ENCODE results near the gene ANXA3.
"Not testable (repeated sequence)": the region's sequence is repeated elsewhere in the genome, so short reads cannot be mapped to it uniquely, and the experiment has no call there.

Gene ANXA3

DNA sequence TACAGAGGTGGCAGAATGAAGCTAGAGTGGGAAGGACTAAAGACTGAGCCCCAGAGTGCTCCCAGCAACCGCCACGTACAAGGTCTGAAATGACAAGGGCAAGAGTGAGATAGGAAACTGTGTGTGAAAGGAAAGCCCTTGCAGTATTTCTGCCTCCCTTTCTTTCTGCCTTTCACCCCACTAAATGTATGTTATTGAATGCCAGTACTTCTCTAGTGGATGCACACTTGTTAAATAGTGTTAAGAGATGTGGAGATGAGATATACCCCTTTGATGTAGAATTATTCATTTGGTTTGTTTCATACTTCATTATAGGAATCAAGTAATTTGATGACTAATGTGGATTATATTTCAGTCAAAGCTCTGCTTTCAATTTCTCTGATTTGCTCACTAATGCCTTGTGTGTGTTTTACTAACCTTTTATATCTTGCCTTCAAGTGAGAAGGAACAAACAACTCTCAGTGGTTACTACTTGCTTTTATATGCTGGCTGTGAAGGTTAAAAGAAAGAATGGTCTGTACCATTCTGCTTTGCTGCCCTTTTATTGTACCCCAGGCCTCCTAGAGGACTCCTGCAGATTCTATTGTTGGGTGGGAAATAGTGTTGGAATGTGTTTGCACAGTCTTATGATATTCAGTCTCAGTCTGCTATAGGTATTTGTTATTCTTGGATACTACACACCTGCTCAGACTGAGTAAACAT, 8.0 kb upstream of the ANXA3 start:
- no peak for DNase-seq (ENCODE audit: low read depth)

- DNase-seq (ENCODE audit: low read depth): no peak
Measured at GRCh38 chr4:78544678-78545077, 6.9 kb upstream of the ANXA3 start.

GRCh38 chr4:78545275-78546246, 6.0 kb upstream of the ANXA3 start:
- no peak for DNase-seq (ENCODE audit: low read depth)

DNA sequence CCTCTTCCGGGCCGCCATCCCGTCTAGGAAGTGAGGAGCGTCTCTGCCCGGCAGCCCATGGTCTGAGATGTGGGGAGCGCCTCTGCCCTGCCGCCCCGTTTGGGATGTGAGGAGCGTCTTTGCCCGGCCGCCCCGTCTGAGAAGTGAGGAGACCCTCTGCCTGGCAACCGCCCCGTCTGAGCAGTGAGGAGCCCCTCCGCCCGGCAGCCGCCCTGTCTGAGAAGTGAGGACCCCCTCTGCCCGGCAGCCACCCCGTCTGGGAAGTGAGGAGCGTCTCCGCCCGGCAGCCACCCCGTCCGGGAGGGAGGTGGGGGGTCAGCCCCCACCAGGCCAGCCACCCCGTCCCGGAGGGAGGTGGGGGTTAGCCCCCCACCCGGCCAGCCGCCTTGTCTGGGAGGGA, 3.7 kb upstream of the ANXA3 start:
- DNase-seq (ENCODE audit: low read depth): not testable (repeated sequence)

DNA sequence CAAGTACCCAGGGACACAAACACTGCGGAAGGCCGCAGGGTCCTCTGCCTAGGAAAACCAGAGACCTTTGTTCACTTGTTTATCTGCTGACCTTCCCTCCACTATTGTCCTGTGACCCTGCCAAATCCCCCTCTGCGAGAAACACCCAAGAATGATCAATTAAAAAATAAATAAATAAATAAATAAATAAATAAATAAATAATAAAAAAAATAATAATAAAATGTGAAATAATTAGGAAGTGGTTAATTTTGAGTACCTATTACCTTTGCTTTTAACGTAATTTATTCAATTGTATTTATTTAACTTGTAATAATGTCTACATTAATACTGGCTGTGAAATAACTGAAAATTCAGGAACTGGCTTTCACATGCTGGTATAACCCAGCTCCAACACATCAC, 2.7 kb upstream of the ANXA3 start:
- DNase-seq (ENCODE audit: low read depth): not testable (repeated sequence)

- no peak for DNase-seq (ENCODE audit: low read depth)
Measured at GRCh38 chr4:78552389-78553042, 946 bp downstream of the ANXA3 start.

GRCh38 chr4:78553043-78553396, 1.4 kb downstream of the ANXA3 start:
- DNase-seq (ENCODE audit: low read depth): no peak

- DNase-seq (ENCODE audit: low read depth): no peak
Measured at GRCh38 chr4:78553529-78554060, 2.0 kb downstream of the ANXA3 start.

DNA sequence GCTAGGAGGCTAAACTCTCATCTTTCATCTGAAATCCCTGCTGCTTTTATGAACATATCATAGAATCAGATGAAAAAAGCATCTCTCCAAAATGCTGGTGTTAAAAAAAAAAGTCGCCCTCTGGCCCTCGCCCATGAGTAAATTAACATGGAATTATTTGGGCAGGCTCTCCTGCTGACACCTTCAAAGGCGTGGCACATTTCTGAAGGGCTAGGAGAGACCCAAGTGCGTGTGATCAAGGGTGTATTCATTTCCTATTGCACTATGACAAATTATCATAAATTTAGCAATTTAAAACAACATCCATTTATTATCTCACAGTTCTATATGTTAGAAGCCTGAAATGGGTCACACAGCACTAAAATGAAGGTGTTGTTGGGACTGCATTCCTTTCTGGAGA, 5.1 kb downstream of the ANXA3 start:
- DNase-seq (ENCODE audit: low read depth): no peak

DNA sequence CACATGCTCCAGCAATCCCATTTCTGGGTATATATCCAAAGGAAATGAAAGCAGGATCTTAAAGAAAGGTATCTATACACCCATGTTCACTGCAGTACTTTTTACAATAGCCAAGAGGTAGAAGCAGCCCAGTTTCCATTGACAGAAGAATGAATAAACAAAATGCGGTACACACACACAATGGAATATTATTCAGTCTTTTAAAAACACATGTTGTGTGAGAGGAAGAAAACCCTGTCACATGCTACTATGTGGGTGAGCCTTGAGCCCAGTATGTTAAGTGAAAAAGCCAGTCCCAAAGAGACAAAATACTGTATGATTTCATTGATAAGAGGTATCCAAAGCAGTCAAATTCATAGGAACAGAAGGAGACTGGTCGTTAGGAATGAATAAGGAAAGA, 6.3 kb downstream of the ANXA3 start:
- no peak for DNase-seq (ENCODE audit: low read depth)

GRCh38 chr4:78558410-78558809, 6.8 kb downstream of the ANXA3 start:
- no peak for DNase-seq (ENCODE audit: low read depth)

DNA sequence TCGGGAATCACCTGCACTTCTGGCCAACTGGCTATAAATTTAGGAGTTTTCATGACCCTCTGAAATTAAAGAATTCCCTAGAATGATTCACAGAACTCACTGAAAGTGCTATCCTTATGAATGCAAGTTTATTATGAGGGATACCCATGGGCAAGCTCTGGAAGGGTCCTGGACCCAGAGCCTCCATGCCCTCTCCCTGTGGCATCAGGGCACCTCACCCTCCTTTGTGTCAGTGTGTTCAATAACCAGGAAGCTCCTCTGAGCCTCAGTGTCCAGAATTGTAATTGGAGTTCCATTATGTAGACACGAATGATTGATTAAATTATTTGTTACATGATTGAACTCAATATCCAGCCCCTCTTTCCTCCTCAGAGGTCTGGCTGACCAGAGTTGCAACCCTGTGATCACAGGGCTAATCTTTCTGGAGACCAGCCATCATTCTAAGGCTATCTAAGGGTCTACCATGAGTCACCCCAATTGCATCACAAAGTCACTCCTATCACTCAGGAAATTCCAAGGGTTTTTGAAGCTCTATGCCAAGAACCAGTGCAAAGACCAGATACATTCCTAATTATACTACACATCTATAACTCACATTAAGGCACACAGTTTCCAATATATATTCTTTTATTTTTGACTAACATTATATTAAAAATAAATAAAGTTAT, 8.9 kb downstream of the ANXA3 start:
- DNase-seq (ENCODE audit: low read depth): no peak

DNA sequence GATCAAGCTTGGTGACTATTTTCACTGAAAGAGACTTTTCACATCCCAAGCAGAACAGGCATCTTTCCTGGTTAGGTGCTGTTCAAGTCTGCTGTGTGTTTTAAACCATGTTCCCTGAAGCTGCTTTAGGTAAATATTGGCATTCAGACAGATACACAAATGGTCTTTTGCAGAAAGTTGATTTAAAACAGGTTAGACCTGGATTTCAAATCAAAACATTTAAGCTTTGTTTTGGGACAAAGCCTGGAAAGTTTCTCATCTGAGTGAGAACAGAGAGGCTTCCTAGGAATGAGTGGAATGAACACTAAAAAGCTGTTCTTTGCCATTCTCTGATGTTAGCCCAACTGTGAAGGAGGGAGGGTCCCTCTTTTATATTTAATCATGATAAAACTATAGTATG, 10.1 kb downstream of the ANXA3 start:
- DNase-seq (ENCODE audit: low read depth): no peak

GRCh38 chr4:78562687-78563086, 11.1 kb downstream of the ANXA3 start:
- DNase-seq (ENCODE audit: low read depth): no peak

DNA sequence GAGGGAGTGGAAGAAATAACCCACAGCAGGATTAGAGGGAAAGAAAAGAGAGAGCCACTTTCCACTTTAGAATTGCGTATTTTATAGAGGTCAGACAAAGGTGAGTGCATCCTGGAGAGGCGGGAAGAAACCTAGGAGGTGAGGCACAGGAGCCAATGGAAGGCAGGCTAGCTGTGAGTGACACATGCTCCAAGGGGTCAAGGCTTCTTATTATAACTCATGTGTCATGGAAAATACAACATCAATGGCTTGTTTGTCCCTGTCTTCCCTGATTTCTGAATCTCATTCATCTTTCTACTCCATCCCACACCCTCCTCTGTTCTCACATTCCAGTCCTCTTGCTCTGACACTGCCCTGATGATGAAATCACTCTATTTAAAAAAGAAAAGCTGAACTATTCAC, 14.4 kb downstream of the ANXA3 start:
- no peak for DNase-seq (ENCODE audit: low read depth)

GRCh38 chr4:78566834-78567499, 15.4 kb downstream of the ANXA3 start:
- no peak for DNase-seq (ENCODE audit: low read depth)

DNA sequence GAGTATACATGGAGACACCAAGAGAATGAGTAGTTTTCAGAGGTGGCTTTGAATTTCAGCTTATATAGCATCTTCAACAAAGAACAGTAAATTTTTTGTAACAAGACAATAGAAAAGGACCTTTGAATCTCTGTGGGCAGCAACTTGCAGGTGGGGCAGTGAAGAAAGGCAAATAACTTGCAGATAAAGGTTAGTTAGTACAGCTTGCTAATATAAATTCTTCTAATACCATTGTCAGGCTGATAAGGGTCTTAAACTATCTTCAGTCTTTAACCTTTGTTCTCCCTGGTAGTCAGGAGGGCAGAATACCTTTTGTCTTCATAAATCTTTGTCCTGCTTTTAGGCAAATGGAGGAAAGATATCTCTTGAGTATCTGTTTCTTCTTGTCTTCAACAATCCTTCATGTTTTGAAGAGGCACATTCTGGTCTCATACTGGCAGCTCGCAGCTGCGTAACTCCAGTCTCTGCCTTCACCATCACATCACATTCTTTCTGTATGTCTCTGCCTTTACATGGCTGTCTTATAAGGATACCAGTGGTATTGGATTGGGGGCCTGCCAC, 16.0 kb downstream of the ANXA3 start:
- no peak for DNase-seq (ENCODE audit: low read depth)

DNA sequence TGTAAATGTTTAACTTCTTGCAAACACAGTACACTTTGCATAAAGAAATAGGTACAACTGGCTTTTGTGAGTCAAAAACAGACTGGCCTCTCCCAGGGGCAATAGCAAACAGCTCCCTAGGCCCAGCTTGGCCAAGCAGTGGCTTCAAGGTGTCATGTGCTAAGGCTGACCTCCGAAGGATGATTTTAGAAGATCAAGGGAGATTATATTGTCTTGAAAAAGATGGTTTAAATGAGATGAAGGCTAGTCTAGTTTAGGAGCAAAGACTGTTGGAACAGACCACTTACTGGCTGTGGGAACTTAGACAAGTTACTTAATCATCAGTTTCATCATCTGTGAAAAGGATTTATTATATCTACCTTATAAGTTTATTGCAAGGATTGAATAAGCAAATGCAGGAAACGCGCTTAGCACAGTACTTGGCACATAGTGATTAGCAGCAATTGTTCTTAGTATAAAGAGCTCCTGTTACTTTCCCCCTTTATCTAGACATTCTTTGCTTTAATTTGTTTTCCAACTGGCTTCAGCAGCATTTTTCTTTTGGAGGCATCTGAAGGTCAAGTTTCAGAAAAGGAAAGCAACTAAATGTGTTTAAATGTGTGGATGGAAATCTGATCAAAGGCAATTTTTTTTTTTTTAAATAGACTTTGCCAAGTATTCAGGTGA, 17.2 kb downstream of the ANXA3 start:
- DNase-seq (ENCODE audit: low read depth): no peak

- DNase-seq (ENCODE audit: low read depth): no peak
Measured at GRCh38 chr4:78569306-78569821, 17.8 kb downstream of the ANXA3 start.

- no peak for DNase-seq (ENCODE audit: low read depth)
Measured at GRCh38 chr4:78570117-78570516, 18.5 kb downstream of the ANXA3 start.
